ENCODE measurements around the gene HNRNPA3. TPM values are rescaled to one million over a fixed set of nuclear protein-coding genes. Genes with fewer than 3 reads are reported as not detected.
A peak's percentile ranks its signal among the peaks of the same experiment; 100 is the strongest.

The HNRNPA3 gene
- total and polyA plus RNA-seq, 2 donors (not counting 1 experiment from before 2014, with no cell fraction given) = 45.1 to 200 TPM

DNA sequence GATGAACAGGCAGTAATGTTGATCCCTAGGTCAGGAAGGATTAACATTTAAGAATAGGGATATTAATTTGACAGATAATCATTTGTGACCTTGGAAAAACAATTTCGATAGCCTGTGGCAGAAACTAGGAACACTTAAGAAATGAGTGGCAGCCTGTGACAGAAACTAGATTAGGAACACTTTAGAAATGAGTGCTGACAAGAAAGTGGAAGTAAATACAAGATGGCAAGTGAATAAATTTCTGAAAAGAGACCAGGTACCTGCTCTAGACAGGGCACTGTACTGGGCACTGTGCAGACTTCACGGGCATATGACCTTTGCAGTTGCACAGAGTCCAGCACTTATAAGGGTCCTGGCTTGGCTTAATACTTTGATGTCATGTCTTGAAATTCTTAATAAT is 5.5 kb upstream of the HNRNPA3 start:
- H3K4me3 ChIP-seq (ENCODE audit: control extremely low read depth in 1 of 5, extremely low read depth in 1 of 5, insufficient read depth in 1 of 5, low read depth in 2 of 5, low read length in 4 of 5) = no peak overlapping the region
- TF ChIP-seq, protein P1, sequence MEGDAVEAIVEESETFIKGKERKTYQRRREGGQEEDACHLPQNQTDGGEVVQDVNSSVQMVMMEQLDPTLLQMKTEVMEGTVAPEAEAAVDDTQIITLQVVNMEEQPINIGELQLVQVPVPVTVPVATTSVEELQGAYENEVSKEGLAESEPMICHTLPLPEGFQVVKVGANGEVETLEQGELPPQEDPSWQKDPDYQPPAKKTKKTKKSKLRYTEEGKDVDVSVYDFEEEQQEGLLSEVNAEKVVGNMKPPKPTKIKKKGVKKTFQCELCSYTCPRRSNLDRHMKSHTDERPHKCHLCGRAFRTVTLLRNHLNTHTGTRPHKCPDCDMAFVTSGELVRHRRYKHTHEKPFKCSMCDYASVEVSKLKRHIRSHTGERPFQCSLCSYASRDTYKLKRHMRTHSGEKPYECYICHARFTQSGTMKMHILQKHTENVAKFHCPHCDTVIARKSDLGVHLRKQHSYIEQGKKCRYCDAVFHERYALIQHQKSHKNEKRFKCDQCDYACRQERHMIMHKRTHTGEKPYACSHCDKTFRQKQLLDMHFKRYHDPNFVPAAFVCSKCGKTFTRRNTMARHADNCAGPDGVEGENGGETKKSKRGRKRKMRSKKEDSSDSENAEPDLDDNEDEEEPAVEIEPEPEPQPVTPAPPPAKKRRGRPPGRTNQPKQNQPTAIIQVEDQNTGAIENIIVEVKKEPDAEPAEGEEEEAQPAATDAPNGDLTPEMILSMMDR (IDR thresholded peaks at IDR 0.05) = no peak
- no peak for TF ChIP-seq EZH2 (IDR thresholded peaks at IDR 0.05; ENCODE audit: borderline replicate concordance, insufficient read depth, low read depth, low read length, poor library complexity, severe bottlenecking)
- peaks cover 12 to 13% of the 10 kb centered on the region in 2 donors for H3K4me1 ChIP-seq (ENCODE audit: control insufficient read depth in 2 of 2, insufficient read depth in 2 of 2, low read length in 2 of 2)
- H3K79me2 ChIP-seq (ENCODE audit: control insufficient read depth, insufficient read depth, low read length) = peaks cover 44% of the 10 kb centered on the region
- H3K27ac ChIP-seq (ENCODE audit: low read length in 2 of 2) = no peak overlapping the region
- no peaks in the 10 kb centered on the region for H3K36me3 ChIP-seq (replicated peaks in 1 of 2; ENCODE audit: control extremely low read depth in 1 of 2, control insufficient read depth in 1 of 2, extremely low read depth in 1 of 2, insufficient read depth in 2 of 2, low read length in 1 of 2)
- intact Hi-C loops (cut with micrococcal nuclease) = no loop called here
- H3K27ac Mint-ChIP-seq = no peak overlapping the region
- 88% methylated on average over 2 of the region's 2 CpGs for WGBS (ENCODE audit: insufficient coverage)
- no peaks in the 10 kb centered on the region for H3K9me3 Mint-ChIP-seq (ENCODE audit: insufficient read depth)
- CTCF ChIA-PET = no interaction called here
- H4K20me1 ChIP-seq (ENCODE audit: control insufficient read depth, insufficient read depth, low read length, poor library complexity, severe bottlenecking) = no peaks in the 10 kb centered on the region
- H3K9ac ChIP-seq (ENCODE audit: low read length) = no peak overlapping the region
- H3K9me3 ChIP-seq (ENCODE audit: control extremely low read depth in 1 of 3, control insufficient read depth in 2 of 3, insufficient read depth in 1 of 3, low read length in 2 of 3) = no peaks in the 10 kb centered on the region
- ATAC-seq (ENCODE audit: low read depth) (no peak), DNase-seq (no peak)
- POLR2A ChIA-PET = no interaction called here
- no peak overlapping the region for H3K4me2 ChIP-seq (replicated peaks; ENCODE audit: low read depth, low read length, poor library complexity, severe bottlenecking)
- H2AFZ ChIP-seq (ENCODE audit: insufficient read depth, low read depth, low read length, poor library complexity, severe bottlenecking) = no peak overlapping the region
- H3K27me3 ChIP-seq (replicated peaks in 1 of 4; ENCODE audit: control extremely low read depth in 1 of 4, control insufficient read depth in 3 of 4, insufficient read depth in 4 of 4, low read length in 3 of 4) = no peaks in the 10 kb centered on the region
- H3K4me1 Mint-ChIP-seq = peaks cover 16% of the 10 kb centered on the region
- H3K4me3 Mint-ChIP-seq = no peak overlapping the region
- no peaks in the 10 kb centered on the region for H3K27me3 Mint-ChIP-seq

DNA sequence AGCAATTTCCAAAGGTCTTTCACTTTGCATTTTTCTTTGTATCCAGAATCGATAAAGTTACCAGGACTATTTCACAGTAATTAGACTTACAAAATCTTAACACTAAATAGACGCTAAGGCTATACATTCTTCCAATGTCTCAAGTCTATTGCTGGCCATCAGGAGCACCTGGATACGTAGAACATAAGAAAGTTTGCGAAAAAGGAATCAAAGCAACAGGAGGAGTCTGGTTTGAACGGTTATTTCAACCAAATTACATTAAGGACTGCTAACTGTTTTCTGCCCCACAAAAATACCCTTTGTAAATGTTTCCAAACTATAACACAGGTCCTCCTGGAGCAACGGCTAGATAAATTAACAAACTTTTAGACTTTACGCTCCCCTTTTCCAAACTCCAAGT is 1.4 kb upstream of the HNRNPA3 start:
- Mint-ChIP-seq H3K9me3 (ENCODE audit: insufficient read depth) (no peaks in the 10 kb centered on the region), H3K4me3 (peak overlapping the region; percentile 91), H3K27ac (peak overlapping the region; percentile 98), H3K4me1 (peaks cover 44% of the 10 kb centered on the region), H3K27me3 (no peaks in the 10 kb centered on the region)
- Histone ChIP-seq H2AFZ (ENCODE audit: insufficient read depth, low read depth, low read length, poor library complexity, severe bottlenecking) (peak overlapping the region; percentile 23), H3K27ac (ENCODE audit: low read length in 2 of 2) (peak overlapping the region; percentile 99 to 100), H3K4me2 (replicated peaks; ENCODE audit: low read depth, low read length, poor library complexity, severe bottlenecking) (peak overlapping the region; percentile 85), H3K9ac (ENCODE audit: low read length) (peak overlapping the region; percentile 99), H3K4me3 (ENCODE audit: control extremely low read depth in 1 of 5, extremely low read depth in 1 of 5, insufficient read depth in 1 of 5, low read depth in 2 of 5, low read length in 4 of 5) (peak overlapping the region in 2 of 5 experiments; percentile 86 to 94), H4K20me1 (ENCODE audit: control insufficient read depth, insufficient read depth, low read length, poor library complexity, severe bottlenecking) (peaks cover 22% of the 10 kb centered on the region), H3K4me1 (ENCODE audit: control insufficient read depth in 2 of 2, insufficient read depth in 2 of 2, low read length in 2 of 2) (peaks cover 32% of the 10 kb centered on the region in 2 donors), H3K79me2 (ENCODE audit: control insufficient read depth, insufficient read depth, low read length) (peaks cover 63% of the 10 kb centered on the region), H3K27me3 (replicated peaks in 1 of 4; ENCODE audit: control extremely low read depth in 1 of 4, control insufficient read depth in 3 of 4, insufficient read depth in 4 of 4, low read length in 3 of 4) (no peaks in the 10 kb centered on the region), H3K36me3 (replicated peaks in 1 of 2; ENCODE audit: control extremely low read depth in 1 of 2, control insufficient read depth in 1 of 2, extremely low read depth in 1 of 2, insufficient read depth in 2 of 2, low read length in 1 of 2) (peaks cover 3 to 16% of the 10 kb centered on the region in 2 experiments), H3K9me3 (ENCODE audit: control extremely low read depth in 1 of 3, control insufficient read depth in 2 of 3, insufficient read depth in 1 of 3, low read length in 2 of 3) (no peaks in the 10 kb centered on the region)
- DNase-seq (no peak), ATAC-seq (ENCODE audit: low read depth) (no peak)
- POLR2A ChIA-PET = interaction anchor here (0.9 to 2.8 kb wide), 4 partner anchors 22 to 53 kb away, joined by 3 to 50 read pairs (median 16); partner anchors contain the start of gene NFE2L2
- TF ChIP-seq, protein P1 (IDR thresholded peaks at IDR 0.05) = no peak
- no peak for TF ChIP-seq EZH2 (IDR thresholded peaks at IDR 0.05; ENCODE audit: borderline replicate concordance, insufficient read depth, low read depth, low read length, poor library complexity, severe bottlenecking)
- intact Hi-C loops (cut with micrococcal nuclease) = loop anchor here (5.0 kb wide), 2 partner anchors 121 to 341 kb away; a partner anchor contains a TSS
- 73% methylated on average over 5 of the region's 7 CpGs for WGBS (ENCODE audit: insufficient coverage)
- CTCF ChIA-PET = interaction anchor here (0.6 to 1.8 kb wide), 6 partner anchors 17 to 85 kb away, joined by 3 to 41 read pairs (median 6); partner anchors contain the start of gene NFE2L2

All from B cell (primary cell).